Measurements from ENCODE around the gene TBL1X. TPM values are rescaled to one million over a fixed set of nuclear protein-coding genes. Genes with fewer than 3 reads are reported as not detected.

Gene TBL1X
- total RNA-seq, 4 donors from 2014 or later = 14.8 to 31.7 (median 16.8) TPM

DNA sequence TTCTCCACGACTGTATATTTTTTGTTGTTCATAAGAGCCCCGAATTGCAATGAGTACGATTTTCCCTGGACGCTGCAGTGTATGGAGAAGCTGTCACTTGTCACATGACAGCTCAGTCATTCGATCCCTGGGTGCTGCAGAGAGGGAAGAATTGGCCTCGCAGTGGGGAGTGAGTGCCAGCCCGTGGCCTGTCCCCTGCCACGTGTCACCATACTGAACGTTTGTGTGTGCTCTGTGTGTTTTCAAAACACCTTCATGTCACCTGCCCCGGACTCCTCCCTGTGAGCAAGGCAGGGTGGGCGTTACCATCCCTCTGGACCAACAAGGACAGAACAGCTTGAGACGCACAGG lies 77.9 kb downstream of the TBL1X start:
- intact Hi-C loops (cut with DNase I; ENCODE audit: low total_unique reads) = no loop called here
- no peak overlapping the region for H3K4me3 ChIP-seq (ENCODE audit: low read depth, poor library complexity, severe bottlenecking)
- TF ChIP-seq, protein P1, sequence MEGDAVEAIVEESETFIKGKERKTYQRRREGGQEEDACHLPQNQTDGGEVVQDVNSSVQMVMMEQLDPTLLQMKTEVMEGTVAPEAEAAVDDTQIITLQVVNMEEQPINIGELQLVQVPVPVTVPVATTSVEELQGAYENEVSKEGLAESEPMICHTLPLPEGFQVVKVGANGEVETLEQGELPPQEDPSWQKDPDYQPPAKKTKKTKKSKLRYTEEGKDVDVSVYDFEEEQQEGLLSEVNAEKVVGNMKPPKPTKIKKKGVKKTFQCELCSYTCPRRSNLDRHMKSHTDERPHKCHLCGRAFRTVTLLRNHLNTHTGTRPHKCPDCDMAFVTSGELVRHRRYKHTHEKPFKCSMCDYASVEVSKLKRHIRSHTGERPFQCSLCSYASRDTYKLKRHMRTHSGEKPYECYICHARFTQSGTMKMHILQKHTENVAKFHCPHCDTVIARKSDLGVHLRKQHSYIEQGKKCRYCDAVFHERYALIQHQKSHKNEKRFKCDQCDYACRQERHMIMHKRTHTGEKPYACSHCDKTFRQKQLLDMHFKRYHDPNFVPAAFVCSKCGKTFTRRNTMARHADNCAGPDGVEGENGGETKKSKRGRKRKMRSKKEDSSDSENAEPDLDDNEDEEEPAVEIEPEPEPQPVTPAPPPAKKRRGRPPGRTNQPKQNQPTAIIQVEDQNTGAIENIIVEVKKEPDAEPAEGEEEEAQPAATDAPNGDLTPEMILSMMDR (IDR thresholded peaks at IDR 0.05) = no peak
- no peak for TF ChIP-seq POLR2A (IDR thresholded peaks at IDR 0.05)
- peak in 1 of 2 donors; percentile 13 for DNase-seq (ENCODE audit: low spot score in 2 of 2)
- WGBS, 2 donors = 86 to 96% methylated on average over 9 to 10 of the region's 12 CpGs

GRCh38 chrX:9555354-9555753 lies 90.5 kb downstream of the TBL1X start:
- intact Hi-C loops (cut with DNase I; ENCODE audit: low total_unique reads) = no loop called here
- H3K4me3 ChIP-seq (ENCODE audit: low read depth, poor library complexity, severe bottlenecking) = no peak overlapping the region
- 64 to 67% methylated on average over 2 of the region's 2 CpGs for WGBS, 2 donors
- TF ChIP-seq, protein P1 (IDR thresholded peaks at IDR 0.05) = no peak
- TF ChIP-seq POLR2A (IDR thresholded peaks at IDR 0.05) = no peak
- no peak for DNase-seq (ENCODE audit: low spot score in 2 of 2)

- intact Hi-C loops (cut with DNase I; ENCODE audit: low total_unique reads) = no loop called here
- H3K4me3 ChIP-seq (ENCODE audit: low read depth, poor library complexity, severe bottlenecking) = no peak overlapping the region
- 83 to 85% methylated on average over 11 of the region's 11 CpGs for WGBS, 2 donors
- DNase-seq (ENCODE audit: low spot score in 2 of 2) = peak in 1 of 2 donors; percentile 76
- no peak for TF ChIP-seq POLR2A (IDR thresholded peaks at IDR 0.05)
- TF ChIP-seq, protein P1 (IDR thresholded peaks at IDR 0.05) = no peak
Observed at GRCh38 chrX:9557091-9557490, 92.2 kb downstream of the TBL1X start.

GRCh38 chrX:9557521-9557920 lies 92.7 kb downstream of the TBL1X start:
- intact Hi-C loops (cut with DNase I; ENCODE audit: low total_unique reads) = no loop called here
- peak in 1 of 2 donors; percentile 3 for DNase-seq (ENCODE audit: low spot score in 2 of 2)
- H3K4me3 ChIP-seq (ENCODE audit: low read depth, poor library complexity, severe bottlenecking) = no peak overlapping the region
- TF ChIP-seq, protein P1 (IDR thresholded peaks at IDR 0.05) = no peak
- no peak for TF ChIP-seq POLR2A (IDR thresholded peaks at IDR 0.05)
- 88 to 91% methylated on average over 5 of the region's 5 CpGs for WGBS, 2 donors

- TF ChIP-seq POLR2A (IDR thresholded peaks at IDR 0.05) = no peak
- TF ChIP-seq, protein P1 (IDR thresholded peaks at IDR 0.05) = no peak
- 70 to 81% methylated on average over 4 of the region's 4 CpGs for WGBS, 2 donors
Observed at GRCh38 chrX:9558615-9559014, 93.8 kb downstream of the TBL1X start.

DNA sequence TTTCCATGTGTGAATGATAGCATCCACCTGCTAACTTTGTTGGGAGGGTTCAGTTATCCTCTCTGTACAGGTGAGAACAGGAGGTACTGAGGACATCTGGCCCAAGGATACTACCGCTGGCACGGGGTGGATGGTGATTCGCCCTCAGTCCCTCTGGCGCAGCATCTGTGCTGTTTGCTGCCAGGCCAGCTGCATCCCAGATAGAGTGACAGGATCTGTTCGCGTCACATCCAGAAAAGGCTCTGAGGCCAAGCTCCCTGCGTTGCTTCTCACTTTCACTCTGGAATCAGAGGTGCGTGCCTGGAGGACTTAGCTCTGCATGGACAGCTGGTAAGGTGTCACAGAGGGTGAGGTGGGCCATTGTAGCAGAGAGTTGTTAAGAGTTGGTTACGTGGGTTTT lies 95.4 kb downstream of the TBL1X start:
- TF ChIP-seq, protein P1 (IDR thresholded peaks at IDR 0.05) = no peak
- TF ChIP-seq POLR2A (IDR thresholded peaks at IDR 0.05) = no peak
- intact Hi-C loops (cut with DNase I; ENCODE audit: low total_unique reads) = no loop called here
- no peak overlapping the region for H3K4me3 ChIP-seq (ENCODE audit: low read depth, poor library complexity, severe bottlenecking)
- DNase-seq (ENCODE audit: low spot score in 2 of 2) = peak in 1 of 2 donors; percentile 61
- 92 to 94% methylated on average over 2 to 9 of the region's 9 CpGs for WGBS, 2 donors

More at GRCh38 chrX:9558615-9559014, 93.8 kb downstream of the TBL1X start:
- DNase-seq (ENCODE audit: low spot score in 2 of 2) = no peak
- intact Hi-C loops (cut with DNase I; ENCODE audit: low total_unique reads) = no loop called here
- H3K4me3 ChIP-seq (ENCODE audit: low read depth, poor library complexity, severe bottlenecking) = no peak overlapping the region
